ENCODE results near the gene PLAC9. TPM values are rescaled to one million over a fixed set of nuclear protein-coding genes. Genes with fewer than 3 reads are reported as not detected.
"Not testable (repeated sequence)": the region's sequence is repeated elsewhere in the genome, so short reads cannot be mapped to it uniquely, and the experiment has no call there.

Gene PLAC9, protein sequence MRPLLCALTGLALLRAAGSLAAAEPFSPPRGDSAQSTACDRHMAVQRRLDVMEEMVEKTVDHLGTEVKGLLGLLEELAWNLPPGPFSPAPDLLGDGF
- polyA plus RNA-seq (2013, experiment 1 of 2; ENCODE audit: insufficient read length), result 38.8 TPM
- polyA plus RNA-seq (2013, experiment 2 of 2; ENCODE audit: insufficient read length), result 23.0 TPM

- DNase-seq, result peak; percentile 57
Measured at GRCh38 chr10:80132299-80133139, at the start of gene PLAC9. PLAC9 (plus strand) TSS chr10:80132730; CDS start chr10:80132763, 33 bp downstream.

GRCh38 chr10:80090121-80090520 is 42.4 kb upstream of the PLAC9 start:
- DNase-seq, result no peak

- no peak for DNase-seq
Measured at GRCh38 chr10:80094231-80094630, 38.3 kb upstream of the PLAC9 start.

GRCh38 chr10:80098272-80098671 is 34.3 kb upstream of the PLAC9 start:
- not testable (repeated sequence) for DNase-seq

GRCh38 chr10:80099295-80099694 is 33.2 kb upstream of the PLAC9 start:
- not testable (repeated sequence) for DNase-seq

GRCh38 chr10:80100116-80100515 is 32.4 kb upstream of the PLAC9 start:
- no peak for DNase-seq

GRCh38 chr10:80100861-80101695 is 31.5 kb upstream of the PLAC9 start:
- no peak for DNase-seq

DNA sequence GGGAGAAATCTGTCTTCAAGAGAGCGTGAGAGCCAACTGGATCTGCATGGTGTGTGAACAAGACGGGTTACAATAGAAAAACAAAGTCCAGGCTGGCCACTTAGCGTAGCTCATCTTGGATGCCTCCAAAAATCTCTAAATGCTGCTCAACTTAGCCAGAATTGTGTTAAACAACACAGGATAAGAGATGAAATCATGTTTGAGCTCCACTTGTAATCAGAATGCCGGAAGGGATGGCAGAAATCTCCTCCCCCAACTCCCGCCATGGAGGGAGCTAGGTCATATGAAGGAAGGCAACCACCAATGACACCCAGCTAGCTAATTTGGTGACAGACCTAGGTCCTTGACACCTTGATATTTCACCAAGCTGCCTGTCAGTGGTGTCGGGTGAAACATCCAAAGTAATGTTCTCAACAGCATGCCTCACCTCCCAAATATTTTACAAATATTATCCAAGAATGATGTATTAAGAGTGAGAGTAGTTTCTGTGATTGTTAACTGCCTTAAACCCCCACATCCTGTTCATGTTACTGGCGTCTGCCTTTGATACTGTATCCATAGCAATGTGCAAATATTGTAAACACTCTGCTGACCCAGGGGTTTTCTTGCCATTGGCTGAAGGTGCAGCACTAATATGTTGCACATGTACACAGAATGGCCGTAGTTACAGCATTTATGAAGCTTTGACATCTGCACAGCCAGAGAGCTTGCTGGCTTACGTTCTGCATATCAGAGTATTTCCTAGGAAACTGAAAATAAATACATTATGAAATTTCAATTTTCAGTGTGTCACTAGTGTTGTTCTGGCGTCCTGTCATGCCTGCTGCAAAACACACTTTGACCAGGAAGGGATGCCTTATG is 28.2 kb upstream of the PLAC9 start:
- peak; percentile 74 for DNase-seq

DNA sequence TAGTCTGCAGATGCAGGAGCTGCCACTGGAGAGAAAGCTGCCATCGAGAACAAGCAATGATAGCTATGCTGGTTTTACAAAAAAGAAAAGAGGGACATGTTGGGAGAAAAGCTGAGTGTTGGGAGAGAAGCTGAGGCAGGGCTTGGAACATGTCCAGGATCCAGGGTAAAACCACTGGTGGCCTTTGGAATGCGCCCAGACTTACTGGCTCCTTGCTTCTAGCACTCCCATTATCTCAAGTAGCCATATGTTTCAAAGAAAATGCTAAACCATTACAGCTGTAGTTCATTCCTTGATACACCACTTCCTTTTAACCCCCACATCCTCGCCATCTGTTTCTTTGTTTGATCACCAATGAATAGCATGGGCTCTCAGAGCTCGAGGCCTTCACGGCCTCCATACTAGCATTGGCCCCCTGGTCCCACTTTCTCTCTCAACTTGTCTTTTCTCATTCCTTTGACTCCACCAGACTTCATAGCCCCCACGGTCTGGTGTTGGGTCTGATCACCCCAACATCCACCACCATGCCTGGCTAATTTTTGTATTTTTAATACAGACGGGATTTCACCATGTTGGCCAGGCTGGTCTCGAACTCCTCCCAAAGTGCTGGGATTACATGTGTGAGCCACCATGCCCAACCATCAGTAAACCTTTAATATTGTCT is 23.8 kb upstream of the PLAC9 start:
- DNase-seq, result no peak

DNA sequence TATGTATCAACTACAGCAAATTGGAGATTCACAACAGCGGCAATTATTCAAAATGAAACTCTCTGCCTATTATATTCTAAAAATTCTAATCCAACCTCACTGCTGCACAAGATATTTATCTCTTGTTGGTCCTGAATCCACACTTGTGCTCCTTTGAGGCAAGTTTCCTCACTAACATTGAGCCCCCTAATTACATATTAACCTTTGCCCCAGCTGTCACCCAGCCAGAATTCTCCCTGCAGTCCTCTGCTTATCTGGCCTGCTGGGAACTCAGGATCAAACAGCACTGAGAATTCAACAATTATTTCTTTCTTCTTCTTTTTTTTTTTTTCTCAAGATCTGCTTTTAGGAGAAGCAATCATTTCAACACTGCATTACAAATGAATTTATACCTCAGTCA is 21.5 kb upstream of the PLAC9 start:
- DNase-seq, result no peak

DNA sequence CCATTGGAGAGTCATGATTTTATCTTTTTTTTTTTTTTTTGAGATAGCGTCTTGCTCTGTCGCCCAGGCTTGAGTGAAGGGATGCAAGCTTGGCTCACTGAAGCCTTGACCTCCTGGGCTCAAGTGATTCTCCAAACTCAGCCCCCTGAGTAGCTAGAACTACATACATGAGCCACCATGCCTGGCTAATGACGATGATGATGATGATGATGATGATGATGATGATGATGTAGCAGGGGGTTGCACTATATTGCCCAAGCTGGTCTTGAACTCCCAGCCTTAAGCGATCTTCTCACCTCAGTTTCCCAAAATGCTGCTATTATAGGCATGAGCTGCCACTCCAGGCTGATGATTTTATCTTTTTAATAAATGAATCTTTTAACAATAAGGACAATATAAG is 13.9 kb upstream of the PLAC9 start:
- DNase-seq, result no peak

DNA sequence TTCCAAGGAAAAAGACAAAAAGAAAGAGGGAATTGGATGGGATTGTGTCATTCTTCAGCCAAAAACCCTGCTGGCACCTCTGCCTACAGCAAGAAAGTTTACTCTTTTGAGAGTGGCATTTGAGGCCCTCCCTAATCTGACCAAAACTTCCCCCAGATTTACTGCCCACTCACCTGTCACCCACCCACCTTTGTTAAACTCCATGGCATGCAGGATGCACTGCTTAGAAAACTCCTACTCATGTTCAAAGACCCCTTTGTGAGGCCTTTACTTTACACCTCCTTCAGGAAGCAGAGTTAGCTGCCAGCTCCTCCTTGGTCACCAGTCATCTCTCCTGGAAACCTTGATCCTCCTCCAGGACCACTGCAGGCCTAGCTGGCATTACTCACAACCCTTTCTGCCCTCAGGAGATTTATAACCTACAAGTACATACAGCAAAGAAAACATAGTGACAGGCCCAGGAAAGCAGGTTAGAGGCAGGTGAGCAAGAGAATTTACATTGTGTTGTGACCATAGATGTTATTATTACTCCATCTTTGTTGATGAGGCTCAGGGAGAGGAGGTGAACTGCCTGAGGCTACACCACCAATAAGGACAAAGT is 10.3 kb upstream of the PLAC9 start:
- DNase-seq, result no peak

GRCh38 chr10:80122746-80123145 is 9.8 kb upstream of the PLAC9 start:
- peak; percentile 80 for DNase-seq

GRCh38 chr10:80126876-80127275 is 5.7 kb upstream of the PLAC9 start:
- no peak for DNase-seq

GRCh38 chr10:80131499-80131901 is 1.0 kb upstream of the PLAC9 start:
- DNase-seq, result peak; percentile 42

- DNase-seq, result peak; percentile 36
Measured at GRCh38 chr10:80133206-80133605, 676 bp downstream of the PLAC9 start.

DNA sequence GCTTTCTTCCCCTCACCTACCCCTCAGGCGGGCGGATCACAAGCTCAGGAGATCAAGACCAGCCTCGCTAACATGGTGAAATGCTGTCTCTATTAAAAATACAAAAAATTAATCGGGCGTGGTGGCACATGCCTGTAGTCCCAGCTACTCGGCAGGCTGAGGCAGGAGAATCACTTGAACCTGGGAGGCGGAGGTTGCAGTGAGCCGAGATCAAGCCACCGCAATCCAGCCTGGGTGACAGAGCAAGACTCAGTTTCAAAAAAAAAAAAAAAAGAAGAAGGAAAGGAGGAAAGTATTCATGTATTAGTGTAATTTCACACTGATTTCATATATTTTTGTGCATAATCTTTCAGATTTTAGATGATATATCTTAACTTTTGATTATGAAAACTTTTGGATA is 1.2 kb downstream of the PLAC9 start:
- not testable (repeated sequence) for DNase-seq

- peak; percentile 99 for DNase-seq
Measured at GRCh38 chr10:80136134-80136571, 3.6 kb downstream of the PLAC9 start.

- peak; percentile 61 for DNase-seq
Measured at GRCh38 chr10:80137031-80137862, 4.7 kb downstream of the PLAC9 start.

DNA sequence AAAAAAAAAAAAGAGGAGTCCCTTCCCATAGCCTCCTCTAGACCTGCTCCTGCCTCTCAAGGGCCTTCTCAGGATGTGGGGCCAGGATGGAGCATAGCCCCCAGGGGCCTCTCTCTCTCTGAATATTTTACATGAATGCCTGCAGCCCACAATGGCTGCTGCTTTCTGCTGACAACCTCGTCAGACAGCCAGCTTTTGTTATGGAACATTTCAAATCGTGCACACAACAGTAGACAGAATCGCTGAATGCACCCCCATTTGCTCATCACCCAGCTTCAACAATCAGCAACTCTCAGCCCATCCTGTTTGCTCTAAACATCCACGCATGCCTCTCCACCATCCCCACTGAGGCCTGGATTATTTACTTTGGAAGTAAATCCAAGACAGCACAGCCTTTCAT is 5.4 kb downstream of the PLAC9 start:
- no peak for DNase-seq

Measured in fibroblast of skin of back (primary cell).